ENCODE data around the gene RYR1. TPM values are rescaled to one million over a fixed set of nuclear protein-coding genes. Genes with fewer than 3 reads are reported as not detected.
"Not testable (repeated sequence)": the region's sequence is repeated elsewhere in the genome, so short reads cannot be mapped to it uniquely, and the experiment has no call there.

Gene RYR1
- total RNA-seq, 1 donor, result 0.10 TPM

- Histone ChIP-seq H3K4me1 (ENCODE audit: insufficient read depth, low read length) (peaks cover 16% of the 10 kb centered on the region), H3K9me3 (ENCODE audit: low read depth, low read length) (no peaks in the 10 kb centered on the region), H3K27me3 (ENCODE audit: insufficient read depth, low read length) (no peaks in the 10 kb centered on the region), H3K4me3 (ENCODE audit: low read length) (no peak overlapping the region)
Observed at GRCh38 chr19:38547421-38547820, 113.9 kb downstream of the RYR1 start.

GRCh38 chr19:38549061-38549460 lies 115.6 kb downstream of the RYR1 start:
- Histone ChIP-seq H3K9me3 (ENCODE audit: low read depth, low read length) (no peaks in the 10 kb centered on the region), H3K4me3 (ENCODE audit: low read length) (no peak overlapping the region), H3K27me3 (ENCODE audit: insufficient read depth, low read length) (no peaks in the 10 kb centered on the region), H3K4me1 (ENCODE audit: insufficient read depth, low read length) (peaks cover 14% of the 10 kb centered on the region)

GRCh38 chr19:38549942-38550341 lies 116.5 kb downstream of the RYR1 start:
- Histone ChIP-seq H3K4me3 (ENCODE audit: low read length) (no peak overlapping the region), H3K9me3 (ENCODE audit: low read depth, low read length) (no peaks in the 10 kb centered on the region), H3K4me1 (ENCODE audit: insufficient read depth, low read length) (peaks cover 5% of the 10 kb centered on the region), H3K27me3 (ENCODE audit: insufficient read depth, low read length) (no peaks in the 10 kb centered on the region)

- Histone ChIP-seq H3K27me3 (ENCODE audit: insufficient read depth, low read length) (no peaks in the 10 kb centered on the region), H3K9me3 (ENCODE audit: low read depth, low read length) (no peaks in the 10 kb centered on the region)
Observed at GRCh38 chr19:38550376-38550775, 116.9 kb downstream of the RYR1 start.

GRCh38 chr19:38551450-38551813 lies 117.9 kb downstream of the RYR1 start:
- no peak overlapping the region for H3K4me3 ChIP-seq (ENCODE audit: low read length)
- no peaks in the 10 kb centered on the region for H3K9me3 ChIP-seq (ENCODE audit: low read depth, low read length)
- peaks cover 4% of the 10 kb centered on the region for H3K4me1 ChIP-seq (ENCODE audit: insufficient read depth, low read length)
- no peaks in the 10 kb centered on the region for H3K27me3 ChIP-seq (ENCODE audit: insufficient read depth, low read length)

More at GRCh38 chr19:38550376-38550775, 116.9 kb downstream of the RYR1 start:
- Histone ChIP-seq H3K4me1 (ENCODE audit: insufficient read depth, low read length) (peaks cover 3% of the 10 kb centered on the region), H3K4me3 (ENCODE audit: low read length) (no peak overlapping the region)

DNA sequence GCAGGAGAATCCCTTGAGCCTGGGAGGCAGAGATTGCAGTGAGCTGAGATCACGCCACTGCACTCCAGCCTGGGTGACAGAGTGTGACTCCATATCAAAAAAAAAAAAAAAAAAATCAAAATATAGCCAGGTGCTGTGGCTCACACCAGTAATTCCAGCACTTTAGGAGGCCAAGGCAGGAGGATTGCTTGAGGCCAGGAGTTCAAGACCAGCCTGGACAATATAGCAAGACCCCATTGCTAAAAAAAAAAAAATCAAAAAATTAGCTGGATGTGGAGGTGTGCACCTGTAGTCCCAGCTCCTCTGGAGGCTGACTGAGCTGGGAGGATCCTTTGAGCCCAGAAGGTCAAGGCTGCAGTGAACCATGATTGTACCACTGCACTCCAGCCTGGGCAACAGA lies 119.7 kb downstream of the RYR1 start:
- not testable (repeated sequence) for H3K4me3 ChIP-seq (ENCODE audit: low read length); H3K9me3 ChIP-seq (ENCODE audit: low read depth, low read length)

DNA sequence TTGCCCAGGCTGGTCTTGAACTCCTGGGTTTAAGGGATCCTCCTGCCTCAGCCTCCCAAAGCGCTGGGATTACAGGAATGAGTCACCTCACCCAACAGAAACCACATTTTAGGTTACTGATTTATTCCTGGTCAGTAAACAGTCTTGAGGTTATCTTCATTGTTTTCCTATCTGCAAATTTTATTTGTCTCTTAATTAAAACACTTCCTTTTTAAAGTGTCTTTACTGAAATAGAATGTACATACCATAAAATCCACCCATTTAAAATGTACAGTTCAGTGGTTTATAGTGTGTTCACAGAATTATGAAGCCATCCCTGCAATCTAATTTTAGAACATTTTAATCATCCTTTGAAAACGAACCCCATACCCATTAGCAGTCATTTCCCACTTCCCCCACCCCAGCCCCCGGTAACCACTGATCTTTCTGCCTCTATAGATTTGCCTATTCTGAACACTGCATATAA lies 121.2 kb downstream of the RYR1 start:
- Histone ChIP-seq H3K4me3 (ENCODE audit: low read length) (no peak overlapping the region), H3K4me1 (ENCODE audit: insufficient read depth, low read length) (peaks cover 14% of the 10 kb centered on the region), H3K27me3 (ENCODE audit: insufficient read depth, low read length) (no peaks in the 10 kb centered on the region), H3K9me3 (ENCODE audit: low read depth, low read length) (no peaks in the 10 kb centered on the region)

More for the DNA sequence above, 119.7 kb downstream of the RYR1 start:
- not testable (repeated sequence) for H3K27me3 ChIP-seq (ENCODE audit: insufficient read depth, low read length)
- H3K4me1 ChIP-seq (ENCODE audit: insufficient read depth, low read length), result peaks cover 14% of the 10 kb centered on the region

DNA sequence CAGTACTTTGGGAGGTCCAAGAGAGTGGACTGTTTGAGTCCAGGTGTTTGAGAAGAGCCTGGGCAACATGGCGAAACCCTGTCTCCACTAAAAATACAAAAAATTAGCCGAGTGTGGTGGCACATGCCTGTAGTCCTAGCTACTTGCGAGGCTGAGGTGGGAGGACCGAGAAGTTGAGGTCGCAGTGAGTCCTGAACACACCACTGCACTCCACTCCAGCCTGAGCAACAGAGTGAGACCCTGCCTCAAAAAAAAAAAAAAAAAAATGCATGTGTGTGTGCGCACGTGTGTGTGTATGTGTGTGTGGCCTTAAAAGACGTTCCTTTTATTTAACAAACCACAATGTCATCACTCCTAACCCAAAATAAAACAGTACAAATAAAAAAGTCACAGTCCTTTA lies 121.7 kb downstream of the RYR1 start:
- Histone ChIP-seq H3K27me3 (ENCODE audit: insufficient read depth, low read length) (no peaks in the 10 kb centered on the region), H3K4me1 (ENCODE audit: insufficient read depth, low read length) (peaks cover 19% of the 10 kb centered on the region), H3K4me3 (ENCODE audit: low read length) (no peak overlapping the region), H3K9me3 (ENCODE audit: low read depth, low read length) (no peaks in the 10 kb centered on the region)

GRCh38 chr19:38556521-38557174 lies 123.2 kb downstream of the RYR1 start:
- Histone ChIP-seq H3K4me1 (ENCODE audit: insufficient read depth, low read length) (peaks cover 20% of the 10 kb centered on the region), H3K4me3 (ENCODE audit: low read length) (no peak overlapping the region), H3K27me3 (ENCODE audit: insufficient read depth, low read length) (no peaks in the 10 kb centered on the region), H3K9me3 (ENCODE audit: low read depth, low read length) (no peaks in the 10 kb centered on the region)

- H3K27me3 ChIP-seq (ENCODE audit: insufficient read depth, low read length), result no peaks in the 10 kb centered on the region
- peaks cover 20% of the 10 kb centered on the region for H3K4me1 ChIP-seq (ENCODE audit: insufficient read depth, low read length)
- no peaks in the 10 kb centered on the region for H3K9me3 ChIP-seq (ENCODE audit: low read depth, low read length)
- no peak overlapping the region for H3K4me3 ChIP-seq (ENCODE audit: low read length)
Observed at GRCh38 chr19:38557205-38557799, 123.8 kb downstream of the RYR1 start.

DNA sequence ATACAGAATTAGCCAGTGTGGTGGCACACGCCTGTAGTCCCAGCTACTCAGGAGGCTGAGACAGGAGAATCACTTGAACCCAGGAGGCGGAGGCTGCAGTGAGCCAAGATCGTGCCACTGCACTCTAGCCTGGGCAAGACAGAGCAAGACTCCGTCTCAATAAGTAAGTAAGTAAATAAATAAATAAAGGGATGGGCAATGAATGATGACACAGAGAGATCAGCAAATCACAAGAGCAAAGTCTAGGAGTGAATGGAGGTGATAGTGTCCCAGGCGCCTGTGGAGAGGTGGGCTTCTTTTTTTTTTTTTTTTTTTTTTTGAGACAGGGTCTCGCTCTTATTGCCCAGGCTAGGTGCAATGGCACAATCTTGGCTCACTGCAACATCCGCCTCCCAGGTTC lies 125.4 kb downstream of the RYR1 start:
- H3K27me3 ChIP-seq (ENCODE audit: insufficient read depth, low read length); H3K9me3 ChIP-seq (ENCODE audit: low read depth, low read length); H3K4me3 ChIP-seq (ENCODE audit: low read length): not testable (repeated sequence)
- peaks cover 20% of the 10 kb centered on the region for H3K4me1 ChIP-seq (ENCODE audit: insufficient read depth, low read length)

GRCh38 chr19:38559428-38560401 lies 126.2 kb downstream of the RYR1 start:
- Histone ChIP-seq H3K4me3 (ENCODE audit: low read length) (no peak overlapping the region), H3K9me3 (ENCODE audit: low read depth, low read length) (no peaks in the 10 kb centered on the region), H3K27me3 (ENCODE audit: insufficient read depth, low read length) (peaks cover 3% of the 10 kb centered on the region), H3K4me1 (ENCODE audit: insufficient read depth, low read length) (peaks cover 21% of the 10 kb centered on the region)

DNA sequence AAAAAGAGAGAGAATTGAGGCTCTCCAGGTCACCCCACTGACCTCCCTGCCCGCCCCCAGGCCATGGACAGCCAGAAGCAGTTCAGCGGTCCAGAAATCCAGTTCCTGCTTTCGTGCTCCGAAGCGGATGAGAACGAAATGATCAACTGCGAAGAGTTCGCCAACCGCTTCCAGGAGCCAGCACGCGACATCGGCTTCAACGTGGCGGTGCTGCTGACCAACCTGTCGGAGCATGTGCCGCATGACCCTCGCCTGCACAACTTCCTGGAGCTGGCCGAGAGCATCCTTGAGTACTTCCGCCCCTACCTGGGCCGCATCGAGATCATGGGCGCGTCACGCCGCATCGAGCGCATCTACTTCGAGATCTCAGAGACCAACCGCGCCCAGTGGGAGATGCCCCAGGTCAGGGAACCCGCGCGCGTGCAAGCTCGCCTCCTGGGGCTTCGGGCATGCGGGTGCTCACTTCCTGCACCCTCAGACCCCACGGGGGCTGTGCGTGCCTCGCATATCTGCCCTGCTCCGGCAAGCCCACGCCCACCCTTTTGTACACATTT lies 127.6 kb downstream of the RYR1 start:
- peaks cover 23% of the 10 kb centered on the region for H3K4me1 ChIP-seq (ENCODE audit: insufficient read depth, low read length)
- peaks cover 3% of the 10 kb centered on the region for H3K27me3 ChIP-seq (ENCODE audit: insufficient read depth, low read length)

DNA sequence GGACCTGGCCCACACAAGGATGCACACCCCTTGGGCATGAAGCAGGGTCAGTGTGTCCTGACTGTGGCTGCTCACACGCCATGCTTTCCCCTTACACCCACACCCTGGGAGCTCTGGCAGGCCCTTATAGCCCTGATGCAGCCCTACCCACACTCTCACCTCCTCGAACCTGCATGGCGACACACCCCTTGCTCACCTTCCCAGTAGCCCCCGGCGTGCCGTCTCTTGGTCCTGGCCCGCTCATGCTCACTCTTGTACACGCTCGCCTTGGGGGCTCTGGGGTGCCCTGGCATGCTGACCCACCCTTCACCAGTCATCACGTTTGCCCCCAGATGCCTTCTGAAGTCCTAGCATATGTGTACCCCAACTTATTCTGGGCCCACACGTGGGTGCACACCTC lies 128.2 kb downstream of the RYR1 start:
- Histone ChIP-seq H3K27me3 (ENCODE audit: insufficient read depth, low read length) (peaks cover 3% of the 10 kb centered on the region), H3K4me3 (ENCODE audit: low read length) (no peak overlapping the region), H3K9me3 (ENCODE audit: low read depth, low read length) (no peaks in the 10 kb centered on the region), H3K4me1 (ENCODE audit: insufficient read depth, low read length) (peaks cover 19% of the 10 kb centered on the region)

More for the DNA sequence above, 127.6 kb downstream of the RYR1 start:
- Histone ChIP-seq H3K9me3 (ENCODE audit: low read depth, low read length) (no peaks in the 10 kb centered on the region), H3K4me3 (ENCODE audit: low read length) (no peak overlapping the region)

DNA sequence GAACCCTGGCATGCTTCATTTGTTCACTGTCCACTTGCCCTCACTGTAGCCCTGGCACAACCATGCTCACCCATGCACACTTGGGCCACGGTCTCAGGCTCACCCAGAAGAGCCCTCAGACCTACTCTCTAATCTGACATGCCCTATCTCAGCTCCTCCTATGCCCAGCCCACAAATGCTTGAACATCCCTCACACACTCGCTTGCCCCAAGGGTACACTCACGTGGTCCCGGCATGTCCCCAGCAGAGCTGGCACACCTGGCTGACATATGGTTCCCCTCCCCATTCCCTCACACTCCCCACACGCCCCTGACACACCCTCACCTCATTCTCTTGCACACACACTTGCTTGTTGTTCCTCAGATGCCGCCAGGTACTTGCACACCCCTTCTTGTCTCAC lies 128.6 kb downstream of the RYR1 start:
- Histone ChIP-seq H3K27me3 (ENCODE audit: insufficient read depth, low read length) (peaks cover 3% of the 10 kb centered on the region), H3K4me3 (ENCODE audit: low read length) (no peak overlapping the region), H3K9me3 (ENCODE audit: low read depth, low read length) (no peaks in the 10 kb centered on the region), H3K4me1 (ENCODE audit: insufficient read depth, low read length) (peaks cover 15% of the 10 kb centered on the region)
